Heart left ventricle (tissue), 13 donors: ENCODE measurements around the gene PHLPP2.

ENCODE experiments used
- POLR2A ChIP-seq, 2 donors: fragments of 450-650 bp; IDR thresholded peaks; one replicate each; pipeline ENCODE4 v1.6.1; 2017; ENCODE audit warnings: antibody characterized with exemption in 2 of 2, mild to moderate bottlenecking in 2 of 2, moderate library complexity in 2 of 2
- TF ChIP-seq, protein P1 (sequence below), 12 donors: fragments of 200-600 bp; sonication (generic) in 4 of 12; IDR thresholded peaks; one replicate each; pipeline versions ENCODE4 v1.5.0 to v1.8.0; 2018 to 2022; ENCODE audit warnings: antibody characterized with exemption in 12 of 12, mild to moderate bottlenecking in 5 of 12
- donor health status: ischemic (EF 13 %, LVEDD 7.1; RV severe dilation, severe dysfunction).
- donor health status: DM: no; HTN: yes; CAD: no.
- donor health status: DM: no; HTN: no; CAD: no.
- donor health status: ischemic (EF 25% LVEDD 6.9; RV normal size, moderate dysfunction).
- donor health status: ischemic (EF 25% LVEDD 5.7; RV mildly dilated, moderate dysfunction).
- donor health status: ischemic (EF 35%, LVEDD 5.7; RV mildly dilated, moderate dysfunction).
- donor health status: nonischemic (EF 11% LVEDD 7.7; RV severe dilation, severe dysfunction).
- donor health status: DM: yes; HTN: yes; CAD: no.
- donor health status: PGD.
- donor health status: ischemic (EF 29% LVEDD 5.4; RV normal size, mild dysfunction).
- donor health status: nonischemic (EF 23%, LVEDD 6.1; RV moderate dilation, normal function).

GRCh38 chr16:71734511-71734910, 10.0 kb upstream of the PHLPP2 start:
- TF ChIP-seq, protein P1, sequence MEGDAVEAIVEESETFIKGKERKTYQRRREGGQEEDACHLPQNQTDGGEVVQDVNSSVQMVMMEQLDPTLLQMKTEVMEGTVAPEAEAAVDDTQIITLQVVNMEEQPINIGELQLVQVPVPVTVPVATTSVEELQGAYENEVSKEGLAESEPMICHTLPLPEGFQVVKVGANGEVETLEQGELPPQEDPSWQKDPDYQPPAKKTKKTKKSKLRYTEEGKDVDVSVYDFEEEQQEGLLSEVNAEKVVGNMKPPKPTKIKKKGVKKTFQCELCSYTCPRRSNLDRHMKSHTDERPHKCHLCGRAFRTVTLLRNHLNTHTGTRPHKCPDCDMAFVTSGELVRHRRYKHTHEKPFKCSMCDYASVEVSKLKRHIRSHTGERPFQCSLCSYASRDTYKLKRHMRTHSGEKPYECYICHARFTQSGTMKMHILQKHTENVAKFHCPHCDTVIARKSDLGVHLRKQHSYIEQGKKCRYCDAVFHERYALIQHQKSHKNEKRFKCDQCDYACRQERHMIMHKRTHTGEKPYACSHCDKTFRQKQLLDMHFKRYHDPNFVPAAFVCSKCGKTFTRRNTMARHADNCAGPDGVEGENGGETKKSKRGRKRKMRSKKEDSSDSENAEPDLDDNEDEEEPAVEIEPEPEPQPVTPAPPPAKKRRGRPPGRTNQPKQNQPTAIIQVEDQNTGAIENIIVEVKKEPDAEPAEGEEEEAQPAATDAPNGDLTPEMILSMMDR (IDR thresholded peaks at IDR 0.05), result no peak
- no peak for TF ChIP-seq POLR2A (IDR thresholded peaks at IDR 0.05)
